ENCODE results near the gene LRRTM4.

DNA sequence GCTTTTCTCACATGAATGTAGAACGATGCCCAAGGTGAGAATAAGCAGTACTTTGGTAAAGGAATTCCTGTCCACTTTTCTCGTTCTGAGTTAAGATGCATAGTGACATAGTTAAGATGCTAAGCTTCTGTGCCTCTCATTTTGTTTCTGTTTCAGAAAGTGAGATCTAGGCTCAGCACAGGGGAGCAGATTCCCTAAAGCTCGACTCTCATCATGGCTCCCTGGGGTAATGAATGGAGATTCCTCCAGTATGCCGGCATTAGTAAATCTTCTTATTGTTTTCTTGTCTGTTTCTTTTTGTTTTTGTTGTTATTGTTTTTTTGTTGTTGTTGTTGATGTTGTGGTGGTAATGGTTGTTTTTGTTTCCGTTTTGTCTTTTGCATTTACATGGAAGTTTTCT lies 225.4 kb downstream of the LRRTM4 start:
- TF ChIP-seq ARNTL (CRISPR knock-in tag; IDR thresholded peaks at IDR 0.05; ENCODE audit: borderline replicate concordance, low read depth) = no peak
- TF ChIP-seq TCF4 (CRISPR knock-in tag; IDR thresholded peaks at IDR 0.05; ENCODE audit: borderline replicate concordance) = no peak
- TF ChIP-seq PPARA (CRISPR knock-in tag; IDR thresholded peaks at IDR 0.05; ENCODE audit: borderline replicate concordance) = no peak
- TF ChIP-seq ZNF70 (CRISPR knock-in tag; IDR thresholded peaks at IDR 0.05) = no peak
- TF ChIP-seq, protein P1, sequence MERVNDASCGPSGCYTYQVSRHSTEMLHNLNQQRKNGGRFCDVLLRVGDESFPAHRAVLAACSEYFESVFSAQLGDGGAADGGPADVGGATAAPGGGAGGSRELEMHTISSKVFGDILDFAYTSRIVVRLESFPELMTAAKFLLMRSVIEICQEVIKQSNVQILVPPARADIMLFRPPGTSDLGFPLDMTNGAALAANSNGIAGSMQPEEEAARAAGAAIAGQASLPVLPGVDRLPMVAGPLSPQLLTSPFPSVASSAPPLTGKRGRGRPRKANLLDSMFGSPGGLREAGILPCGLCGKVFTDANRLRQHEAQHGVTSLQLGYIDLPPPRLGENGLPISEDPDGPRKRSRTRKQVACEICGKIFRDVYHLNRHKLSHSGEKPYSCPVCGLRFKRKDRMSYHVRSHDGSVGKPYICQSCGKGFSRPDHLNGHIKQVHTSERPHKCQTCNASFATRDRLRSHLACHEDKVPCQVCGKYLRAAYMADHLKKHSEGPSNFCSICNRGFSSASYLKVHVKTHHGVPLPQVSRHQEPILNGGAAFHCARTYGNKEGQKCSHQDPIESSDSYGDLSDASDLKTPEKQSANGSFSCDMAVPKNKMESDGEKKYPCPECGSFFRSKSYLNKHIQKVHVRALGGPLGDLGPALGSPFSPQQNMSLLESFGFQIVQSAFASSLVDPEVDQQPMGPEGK (CRISPR knock-in tag; IDR thresholded peaks at IDR 0.05; ENCODE audit: borderline replicate concordance) = no peak
- TF ChIP-seq, protein P2, sequence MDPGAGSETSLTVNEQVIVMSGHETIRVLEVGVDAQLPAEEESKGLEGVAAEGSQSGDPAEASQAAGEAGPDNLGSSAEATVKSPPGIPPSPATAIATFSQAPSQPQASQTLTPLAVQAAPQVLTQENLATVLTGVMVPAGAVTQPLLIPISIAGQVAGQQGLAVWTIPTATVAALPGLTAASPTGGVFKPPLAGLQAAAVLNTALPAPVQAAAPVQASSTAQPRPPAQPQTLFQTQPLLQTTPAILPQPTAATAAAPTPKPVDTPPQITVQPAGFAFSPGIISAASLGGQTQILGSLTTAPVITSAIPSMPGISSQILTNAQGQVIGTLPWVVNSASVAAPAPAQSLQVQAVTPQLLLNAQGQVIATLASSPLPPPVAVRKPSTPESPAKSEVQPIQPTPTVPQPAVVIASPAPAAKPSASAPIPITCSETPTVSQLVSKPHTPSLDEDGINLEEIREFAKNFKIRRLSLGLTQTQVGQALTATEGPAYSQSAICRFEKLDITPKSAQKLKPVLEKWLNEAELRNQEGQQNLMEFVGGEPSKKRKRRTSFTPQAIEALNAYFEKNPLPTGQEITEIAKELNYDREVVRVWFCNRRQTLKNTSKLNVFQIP (CRISPR knock-in tag; IDR thresholded peaks at IDR 0.05; ENCODE audit: borderline replicate concordance, low read depth) = no peak
- no peak for TF ChIP-seq ZFP30 (CRISPR knock-in tag; IDR thresholded peaks at IDR 0.05)
- TF ChIP-seq, protein P3, sequence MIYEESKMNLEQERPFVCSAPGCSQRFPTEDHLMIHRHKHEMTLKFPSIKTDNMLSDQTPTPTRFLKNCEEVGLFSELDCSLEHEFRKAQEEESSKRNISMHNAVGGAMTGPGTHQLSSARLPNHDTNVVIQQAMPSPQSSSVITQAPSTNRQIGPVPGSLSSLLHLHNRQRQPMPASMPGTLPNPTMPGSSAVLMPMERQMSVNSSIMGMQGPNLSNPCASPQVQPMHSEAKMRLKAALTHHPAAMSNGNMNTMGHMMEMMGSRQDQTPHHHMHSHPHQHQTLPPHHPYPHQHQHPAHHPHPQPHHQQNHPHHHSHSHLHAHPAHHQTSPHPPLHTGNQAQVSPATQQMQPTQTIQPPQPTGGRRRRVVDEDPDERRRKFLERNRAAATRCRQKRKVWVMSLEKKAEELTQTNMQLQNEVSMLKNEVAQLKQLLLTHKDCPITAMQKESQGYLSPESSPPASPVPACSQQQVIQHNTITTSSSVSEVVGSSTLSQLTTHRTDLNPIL (CRISPR knock-in tag; IDR thresholded peaks at IDR 0.05; ENCODE audit: low read depth) = no peak
- TF ChIP-seq ISL1 (CRISPR knock-in tag; IDR thresholded peaks at IDR 0.05) = no peak
